HepG2 (cell line): Measurements from ENCODE around the gene EFS. TPM values are rescaled to one million over a fixed set of nuclear protein-coding genes. Genes with fewer than 3 reads are reported as not detected.

ENCODE experiments used
- BCLAF1 ChIP-seq: fragments of 450-650 bp; IDR thresholded peaks from 2 replicates; pipeline ENCODE4 v1.6.1; 2017; ENCODE audit warnings: mild to moderate bottlenecking
- CBFB ChIP-seq: sonication (generic); formaldehyde crosslinking; IDR thresholded peaks from 2 replicates; pipeline ENCODE4 v1.4.0; 2020; ENCODE audit warnings: missing genetic modification reagents
- HNF1B ChIP-seq: sonication (generic); formaldehyde crosslinking; IDR thresholded peaks from 2 replicates; pipeline ENCODE4 v1.5.1; 2020; ENCODE audit warnings: mild to moderate bottlenecking, moderate library complexity, missing genetic modification reagents
- HNRNPL ChIP-seq: fragments of 200-400 bp; formaldehyde crosslinking; IDR thresholded peaks from 2 replicates; pipeline ENCODE4 v1.6.1; 2017; ENCODE audit warnings: mild to moderate bottlenecking, low read depth, low read length
- IRX3 ChIP-seq: sonication (generic); formaldehyde crosslinking; IDR thresholded peaks from 2 replicates; pipeline ENCODE4 v1.8.1; 2023; ENCODE audit warnings: mild to moderate bottlenecking, low read depth, missing genetic modification reagents, borderline replicate concordance
- KAT2B ChIP-seq: fragments of 150-350 bp; IDR thresholded peaks from 2 replicates; pipeline ENCODE4 v1.6.1; 2014; ENCODE audit warnings: low read depth, low read length, borderline replicate concordance
- KMT2A ChIP-seq: sonication (generic); formaldehyde crosslinking; IDR thresholded peaks from 2 replicates; pipeline ENCODE4 v1.4.0; 2020; ENCODE audit warnings: missing genetic modification reagents
- PRMT3 ChIP-seq: sonication (generic); formaldehyde crosslinking; IDR thresholded peaks from 2 replicates; pipeline ENCODE4 v1.8.1; 2022; ENCODE audit warnings: low read depth, mild to moderate bottlenecking, moderate library complexity, missing genetic modification reagents, borderline replicate concordance
- SALL2 ChIP-seq: sonication (generic); formaldehyde crosslinking; IDR thresholded peaks from 2 replicates; pipeline ENCODE4 v1.8.1; 2023; ENCODE audit warnings: mild to moderate bottlenecking, missing genetic modification reagents, inconsistent platforms
- SIX1 ChIP-seq: sonication (generic); formaldehyde crosslinking; IDR thresholded peaks from 2 replicates; pipeline ENCODE4 v1.4.0; 2020; ENCODE audit warnings: missing genetic modification reagents, borderline replicate concordance
- SIX4 ChIP-seq: sonication (generic); formaldehyde crosslinking; IDR thresholded peaks from 2 replicates; pipeline ENCODE4 v1.4.0; 2020; ENCODE audit warnings: missing genetic modification reagents
- ZBTB46 ChIP-seq: sonication (generic); formaldehyde crosslinking; IDR thresholded peaks from 2 replicates; pipeline ENCODE4 v1.4.0; 2020; ENCODE audit warnings: mild to moderate bottlenecking, missing genetic modification reagents, borderline replicate concordance
- ZC3H13 ChIP-seq: sonication (generic); formaldehyde crosslinking; IDR thresholded peaks from 2 replicates; pipeline ENCODE4 v1.8.1; 2023; ENCODE audit warnings: mild to moderate bottlenecking, missing genetic modification reagents, moderate library complexity
- ZEB1 ChIP-seq: IDR thresholded peaks from 2 replicates; pipeline ENCODE4 v1.6.1; 2012; ENCODE audit warnings: mild to moderate bottlenecking, low read depth, inconsistent platforms; ENCODE audit not compliant: insufficient replicate concordance
- ZFP91 ChIP-seq: sonication (generic); formaldehyde crosslinking; IDR thresholded peaks from 2 replicates; pipeline ENCODE4 v1.9.0; 2022; ENCODE audit warnings: missing genetic modification reagents, mild to moderate bottlenecking, borderline replicate concordance
- ZMYM2 ChIP-seq: sonication (generic); formaldehyde crosslinking; IDR thresholded peaks from 2 replicates; pipeline ENCODE4 v1.8.0; 2022; ENCODE audit warnings: mild to moderate bottlenecking, missing genetic modification reagents
- ZNF414 ChIP-seq: sonication (generic); formaldehyde crosslinking; IDR thresholded peaks from 2 replicates; pipeline ENCODE4 v1.5.0; 2020; ENCODE audit warnings: missing genetic modification reagents
- ZNF446 ChIP-seq: sonication (generic); formaldehyde crosslinking; IDR thresholded peaks from 2 replicates; pipeline ENCODE4 v1.5.0; 2020; ENCODE audit warnings: mild to moderate bottlenecking, missing genetic modification reagents
- ZNF547 ChIP-seq: sonication (generic); formaldehyde crosslinking; IDR thresholded peaks from 2 replicates; pipeline ENCODE4 v1.5.1; 2020; ENCODE audit warnings: mild to moderate bottlenecking, missing genetic modification reagents
- ZNF572 ChIP-seq: sonication (generic); formaldehyde crosslinking; IDR thresholded peaks from 2 replicates; pipeline ENCODE4 v1.5.1; 2020; ENCODE audit warnings: mild to moderate bottlenecking, missing genetic modification reagents
- polyA plus RNA-seq, 8 experiments: library from polyadenylated mRNA; depleted of rRNA in 3 of 8; stranded (reverse) in 7 of 8; unstranded in 1 of 8; fragments of >200 nt; fragmentation: Illumina TruSeq in 4 of 8; extraction: Trizol in 4 of 8; gene quantifications; 2 replicates each; pipeline versions ENCODE4 v1.2.1 to v1.2.3, GENCODE V29; 2011 to 2016; ENCODE audit warnings: low read depth in 4 of 8, missing spikeins in 1 of 8, mixed read lengths in 1 of 8; ENCODE audit not compliant: insufficient read depth in 1 of 8
- total RNA-seq, 5 experiments: library from RNA; depleted of rRNA; stranded (reverse); fragments of >200 nt; fragmentation: Illumina TruSeq; extraction: Trizol; gene quantifications; 2 replicates each; pipeline ENCODE4 v1.2.3, GENCODE V29; 2016; ENCODE audit warnings: low read depth in 1 of 5

EFS gene
- total and polyA plus RNA-seq, 2 of the 13 experiments (the other 11 are each of a cell fraction or from before 2014, with no cell fraction given) = not detected

- TF ChIP-seq BCLAF1 = no peak
- TF ChIP-seq KAT2B = no peak
- no peak for TF ChIP-seq SIX4 (CRISPR knock-in tag)
- TF ChIP-seq ZNF414 (CRISPR knock-in tag) = no peak
- no peak for TF ChIP-seq ZC3H13 (CRISPR knock-in tag)
- 0 out of 2 replicates have a peak, but pooled peaks have one; percentile 10 for TF ChIP-seq SIX1 (CRISPR knock-in tag)
- peak; percentile 34; the same call in 1 of the 2 replicates for TF ChIP-seq ZFP91 (CRISPR knock-in tag)
- TF ChIP-seq ZBTB46 (CRISPR knock-in tag) = no peak
- TF ChIP-seq HNRNPL = no peak
- TF ChIP-seq KMT2A = 0 out of 2 replicates have a peak, but pooled peaks have one; percentile 11
- TF ChIP-seq ZNF572 (CRISPR knock-in tag) = no peak
- no peak for TF ChIP-seq HNF1B
- 0 out of 2 replicates have a peak, but pooled peaks have one; percentile 44 for TF ChIP-seq SALL2 (CRISPR knock-in tag)
- peak; percentile 63; the same call in 1 of the 2 replicates for TF ChIP-seq ZNF547 (CRISPR knock-in tag)
- no peak for TF ChIP-seq ZMYM2 (CRISPR knock-in tag)
- TF ChIP-seq ZEB1 = no peak
- no peak for TF ChIP-seq ZNF446
- no peak for TF ChIP-seq PRMT3
- no peak for TF ChIP-seq CBFB
- TF ChIP-seq IRX3 (CRISPR knock-in tag) = 0 out of 2 replicates have a peak, but pooled peaks have one; percentile 33
Observed at GRCh38 chr14:23326491-23327332, 38.3 kb downstream of the EFS start (continued).
